A549 (cell line): ENCODE measurements around the gene LCN6. TPM values are rescaled to one million over a fixed set of nuclear protein-coding genes. Genes with fewer than 3 reads are reported as not detected.

Experiments
- ATAC-seq, 2 experiments: fragments of 200-7000 bp in 1 of 2; fragments of >200 bp in 1 of 2; cut with Nextera tagmentation in 1 of 2; cut with Tn5 transposase in 1 of 2; 3 replicates each; pipeline versions ENCODE4 v1.8.0 to v1.9.1; 2018 to 2020; ENCODE audit warnings: mild to moderate bottlenecking in 1 of 2, moderate library complexity in 1 of 2
- CTCF ChIA-PET: fragments of 300-600 bp; sonication (Branson Sonifier 250); formaldehyde crosslinking; extraction: SDS; loops from one replicate; lab custom pipeline; 2021; ENCODE audit warnings: antibody characterized with exemption, inconsistent platforms; lab: Yijun Ruan, JAX
- POLR2A ChIA-PET: fragments of 350-600 bp; formaldehyde crosslinking; extraction: SDS; loops from one replicate; lab custom pipeline; 2021; ENCODE audit warnings: antibody characterized with exemption, inconsistent platforms; lab: Yijun Ruan, JAX
- DNase-seq, 2 experiments: peaks; one replicate each; pipeline versions ENCODE4 v3.0.0 to v3.0.0-alpha.2; 2011 to 2016; ENCODE audit warnings: low read depth in 1 of 2, low spot score in 1 of 2
- FAIRE-seq: peaks from 2 replicates; lab custom pipeline; 2011; peaks lifted over from hg19 to GRCh38; lab: Jason Lieb, UNC
- H3K27ac ChIP-seq, 2 experiments: fragments of >200 bp; sonication (Bioruptor Twin); formaldehyde crosslinking; 3 replicates each; pipeline ENCODE4 v1.5.1; 2016 to 2017
- H3K4me1 ChIP-seq: fragments of >200 bp; sonication (Bioruptor Twin); formaldehyde crosslinking; 3 replicates; pipeline ENCODE4 v1.6.1; 2016
- H3K4me2 ChIP-seq: fragments of >200 bp; sonication (Bioruptor Twin); formaldehyde crosslinking; 3 replicates; pipeline ENCODE4 v1.6.1; 2016
- H3K4me3 ChIP-seq: fragments of >200 bp; sonication (Bioruptor Twin); formaldehyde crosslinking; 3 replicates; pipeline ENCODE4 v1.5.1; 2016
- H3K9me3 ChIP-seq: fragments of >200 bp; sonication (Bioruptor Twin); formaldehyde crosslinking; 3 replicates; pipeline ENCODE4 v1.6.1; 2016
- ATOH8 ChIP-seq: fragments of 250-450 bp; sonication (Bioruptor Pico); IDR thresholded peaks from 2 replicates; pipeline ENCODE4 v1.5.0; 2020; ENCODE audit warnings: low read depth, mild to moderate bottlenecking, moderate library complexity
- BHLHE40 ChIP-seq: IDR thresholded peaks from 2 replicates; pipeline ENCODE4 v1.6.1; 2012; ENCODE audit warnings: low read depth, low read length, inconsistent platforms
- CEBPB ChIP-seq, 2 experiments: fragments of >200 bp in 1 of 2; sonication (Bioruptor Twin) in 1 of 2; formaldehyde crosslinking in 1 of 2; IDR thresholded peaks; 2 replicates each; pipeline ENCODE4 v1.6.1; 2012 to 2016
- CHD2 ChIP-seq: fragments of 150-350 bp; IDR thresholded peaks from 2 replicates; pipeline ENCODE4 v1.6.1; 2014; ENCODE audit warnings: low read length; ENCODE audit not compliant: partially characterized antibody
- CTCF ChIP-seq: fragments of >200 bp; sonication (Bioruptor Twin); formaldehyde crosslinking; IDR thresholded peaks from 3 replicates; pipeline ENCODE4 v1.5.1; 2016
- EHF ChIP-seq: fragments of 250-450 bp; sonication (Bioruptor Pico); IDR thresholded peaks from 2 replicates; pipeline ENCODE4 v1.5.0; 2020; ENCODE audit warnings: mild to moderate bottlenecking
- ESRRA ChIP-seq: fragments of 150-350 bp; IDR thresholded peaks from 2 replicates; pipeline ENCODE4 v1.6.1; 2014; ENCODE audit warnings: mild to moderate bottlenecking, low read length, borderline replicate concordance
- FOSB ChIP-seq: fragments of 250-450 bp; sonication (Bioruptor Pico); IDR thresholded peaks from 2 replicates; pipeline ENCODE4 v1.5.0; 2020; ENCODE audit warnings: mild to moderate bottlenecking, moderate library complexity
- HOXA7 ChIP-seq: fragments of 250-450 bp; sonication (Bioruptor Pico); IDR thresholded peaks from 2 replicates; pipeline ENCODE4 v1.5.0; 2020; ENCODE audit warnings: mild to moderate bottlenecking, moderate library complexity
- HOXB13 ChIP-seq: fragments of 250-450 bp; sonication (Bioruptor Pico); IDR thresholded peaks from 2 replicates; pipeline ENCODE4 v1.5.0; 2020; ENCODE audit warnings: low read depth, mild to moderate bottlenecking, moderate library complexity
- KDM1A ChIP-seq: fragments of 200-600 bp; sonication (generic); IDR thresholded peaks from 2 replicates; pipeline ENCODE4 v1.6.1; 2016; ENCODE audit warnings: low read depth, mild to moderate bottlenecking
- KDM5A ChIP-seq: fragments of 200-600 bp; sonication (generic); IDR thresholded peaks from 2 replicates; pipeline ENCODE4 v1.6.1; 2016; ENCODE audit warnings: antibody characterized with exemption, mild to moderate bottlenecking
- MAZ ChIP-seq: fragments of 150-350 bp; IDR thresholded peaks from 2 replicates; pipeline ENCODE4 v1.6.1; 2014; ENCODE audit warnings: antibody characterized with exemption, low read depth, low read length, borderline replicate concordance
- NFE2L2 ChIP-seq: fragments of 150-350 bp; conservative IDR thresholded peaks from 2 replicates; pipeline ENCODE4 v1.6.1; 2014; ENCODE audit warnings: low read length
- POLR2A ChIP-seq: IDR thresholded peaks from 2 replicates; pipeline ENCODE4 v1.6.1; 2012; ENCODE audit warnings: mild to moderate bottlenecking, low read length
- RNF2 ChIP-seq: fragments of 200-600 bp; sonication (generic); IDR thresholded peaks from 2 replicates; pipeline ENCODE4 v1.6.1; 2016; ENCODE audit warnings: low read depth, mild to moderate bottlenecking, antibody characterized with exemption, moderate library complexity, borderline replicate concordance
- TFCP2L1 ChIP-seq: fragments of 250-450 bp; sonication (Bioruptor Pico); IDR thresholded peaks from 2 replicates; pipeline ENCODE4 v1.5.0; 2021; ENCODE audit warnings: mild to moderate bottlenecking
- ZC3H11A ChIP-seq: fragments of 450-650 bp; IDR thresholded peaks from 2 replicates; pipeline ENCODE4 v1.6.1; 2014; ENCODE audit warnings: antibody characterized with exemption, mild to moderate bottlenecking
- ZSCAN20 ChIP-seq: fragments of 250-450 bp; sonication (Bioruptor Pico); IDR thresholded peaks from 2 replicates; pipeline ENCODE4 v1.8.0; 2022; ENCODE audit warnings: mild to moderate bottlenecking, moderate library complexity
- WGBS: methylation state at CpG from one replicate; pipeline ENCODE4 v1.1.6; 2017; ENCODE audit errors: missing lambda C conversion rate; 5-methylcytosine and 5-hydroxymethylcytosine counted together
- polyA plus RNA-seq, 4 experiments: library from polyadenylated mRNA; depleted of rRNA in 3 of 4; stranded (reverse); fragments of >200 nt; fragmentation: RNase III in 1 of 4; extraction: RNeasy Plus Mini Kit Qiagen cat#74134 plus additional on column Dnase treatment in 1 of 4; gene quantifications; 2 replicates in 3 of 4; 3 replicates in 1 of 4; pipeline ENCODE4 v1.2.3, GENCODE V29; 2011 to 2017

Gene LCN6
- polyA plus RNA-seq, 2 of the 4 experiments (the other 2 are of a cell fraction) = not detected

GRCh38 chr9:136795000-136795348 lies 46.6 kb upstream of the LCN6 start (continued):
- TF ChIP-seq KDM1A = no peak
- TF ChIP-seq ZSCAN20 (CRISPR knock-in tag) = no peak
- TF ChIP-seq FOSB = no peak
- TF ChIP-seq ESRRA = no peak

- H3K9me3 ChIP-seq = no peaks in the 10 kb centered on the region
- no peak for ATAC-seq
- no peak overlapping the region for H3K4me3 ChIP-seq
- no peak for FAIRE-seq
- TF ChIP-seq NFE2L2 (no peak), KDM5A (no peak), TFCP2L1 (CRISPR knock-in tag) (no peak), BHLHE40 (no peak), HOXB13 (no peak), EHF (no peak)
- H3K4me1 ChIP-seq = peaks cover 37% of the 10 kb centered on the region
- no peak overlapping the region for H3K4me2 ChIP-seq
- WGBS = 88% methylated on average over 13 of the region's 14 CpGs
- POLR2A ChIA-PET = interaction anchor here (1.9 kb wide), 1 partner anchor 66 kb away, joined by 7 read pairs; no protein-coding TSS in a partner anchor
- DNase-seq = no peak
- CTCF ChIA-PET = interaction anchor here (0.7 to 5.7 kb wide), 7 partner anchors 10 to 241 kb away, joined by 3 to 110 read pairs (median 6); partner anchors contain the start of genes AJM1 and RABL6
- H3K27ac ChIP-seq = no peak overlapping the region
Observed at GRCh38 chr9:136794281-136794999, 46.1 kb upstream of the LCN6 start.

- Histone ChIP-seq H3K4me3 (no peak overlapping the region), H3K4me1 (peaks cover 40% of the 10 kb centered on the region), H3K4me2 (no peak overlapping the region), H3K27ac (no peak overlapping the region), H3K9me3 (no peaks in the 10 kb centered on the region)
- ChIA-PET CTCF (interaction anchor here (0.6 to 5.7 kb wide), 20 partner anchors 11 to 333 kb away, joined by 3 to 110 read pairs (median 5); partner anchors contain the start of genes AJM1 and RABL6), POLR2A (interaction anchor here (1.9 kb wide), 1 partner anchor 65 kb away, joined by 7 read pairs; no protein-coding TSS in a partner anchor)
- DNase-seq = peak in 1 of 2 experiments; percentile 36
- 71% methylated on average over 16 of the region's 17 CpGs for WGBS
- TF ChIP-seq RNF2 = no peak
- TF ChIP-seq CTCF = no peak
- TF ChIP-seq ATOH8 (CRISPR knock-in tag) = no peak
- TF ChIP-seq MAZ = no peak
- no peak for TF ChIP-seq NFE2L2
- TF ChIP-seq CHD2 = no peak
- no peak for TF ChIP-seq ZC3H11A
- no peak for TF ChIP-seq POLR2A
- no peak for TF ChIP-seq HOXA7
- TF ChIP-seq CEBPB (IDR thresholded peaks at IDR 0.05) = no peak
- ATAC-seq = no peak
- no peak for FAIRE-seq
Observed at GRCh38 chr9:136793086-136793946, 45.0 kb upstream of the LCN6 start.
